Neuronal stem cell (in vitro differentiated cells): Measurements from ENCODE around the gene DNAH1. TPM values are rescaled to one million over a fixed set of nuclear protein-coding genes. Genes with fewer than 3 reads are reported as not detected.

ENCODE experiments used
- DNase-seq: peaks from one replicate; pipeline ENCODE4 v3.0.0-alpha.2; 2013; ENCODE audit warnings: low spot score
- H2AFZ ChIP-seq: one replicate; pipeline ENCODE4 v1.6.1; 2013; ENCODE audit warnings: mild to moderate bottlenecking, low read length, inconsistent platforms
- H2AK5ac ChIP-seq: 2 replicates; pipeline ENCODE4 v1.6.1; 2013; ENCODE audit warnings: low read depth, mild to moderate bottlenecking, inconsistent platforms, low read length, moderate library complexity, mixed read lengths
- H2BK120ac ChIP-seq: 2 replicates; pipeline ENCODE4 v1.6.1; 2013; ENCODE audit warnings: low read depth, mild to moderate bottlenecking, inconsistent platforms, low read length, moderate library complexity, mixed read lengths
- H2BK12ac ChIP-seq: one replicate; pipeline ENCODE4 v1.6.1; 2013; ENCODE audit warnings: low read length, inconsistent platforms
- H2BK15ac ChIP-seq: 2 replicates; pipeline ENCODE4 v1.6.1; 2013; ENCODE audit warnings: mild to moderate bottlenecking, low read length, inconsistent platforms, mixed read lengths
- H2BK5ac ChIP-seq: one replicate; pipeline ENCODE4 v1.6.1; 2013; ENCODE audit warnings: inconsistent platforms, mild to moderate bottlenecking, low read length, moderate library complexity
- H3K14ac ChIP-seq: one replicate; pipeline ENCODE4 v1.6.1; 2013; ENCODE audit warnings: low read length, inconsistent platforms
- H3K18ac ChIP-seq: 2 replicates; pipeline ENCODE4 v1.6.1; 2013; ENCODE audit warnings: low read length, inconsistent platforms
- H3K23ac ChIP-seq: 2 replicates; pipeline ENCODE4 v1.6.1; 2013; ENCODE audit warnings: low read depth, mild to moderate bottlenecking, mixed read lengths, low read length, inconsistent platforms; ENCODE audit not compliant: poor library complexity
- H3K27ac ChIP-seq: replicated peaks from 3 replicates; pipeline ENCODE4 v1.5.1; 2013; ENCODE audit warnings: low read length, inconsistent platforms
- H3K27me3 ChIP-seq, 3 experiments: 2 replicates each; pipeline ENCODE4 v1.6.1; 2013; ENCODE audit warnings: low read length in 3 of 3, mild to moderate bottlenecking in 2 of 3, inconsistent platforms in 1 of 3, low read depth in 1 of 3, mixed read lengths in 1 of 3, moderate library complexity in 1 of 3; ENCODE audit not compliant: control insufficient read depth in 3 of 3, insufficient read depth in 3 of 3
- H3K36me3 ChIP-seq, 2 donors: replicated peaks in 1 of 2; 2 replicates each; pipeline ENCODE4 v1.6.1; 2013; ENCODE audit warnings: low read length in 2 of 2; ENCODE audit not compliant: control insufficient read depth in 2 of 2, insufficient read depth in 2 of 2
- H3K4ac ChIP-seq: 2 replicates; pipeline ENCODE4 v1.6.1; 2013; ENCODE audit warnings: inconsistent platforms, mild to moderate bottlenecking, low read length, moderate library complexity
- H3K4me1 ChIP-seq, 2 donors: 1 replicate in 1 of 2; 2 replicates in 1 of 2; pipeline ENCODE4 v1.6.1; 2013; ENCODE audit warnings: low read length in 2 of 2, low read depth in 1 of 2; ENCODE audit not compliant: control insufficient read depth in 2 of 2, insufficient read depth in 1 of 2
- H3K4me2 ChIP-seq: one replicate; pipeline ENCODE4 v1.6.1; 2013; ENCODE audit warnings: mild to moderate bottlenecking, low read length, inconsistent platforms; ENCODE audit not compliant: insufficient read depth, poor library complexity, severe bottlenecking
- H3K4me3 ChIP-seq, 2 donors: 2 replicates each; pipeline ENCODE4 v1.5.1; 2013; ENCODE audit warnings: low read length in 2 of 2, mild to moderate bottlenecking in 2 of 2, inconsistent platforms in 1 of 2, moderate library complexity in 1 of 2
- H3K79me1 ChIP-seq: one replicate; pipeline ENCODE4 v1.6.1; 2013; ENCODE audit warnings: low read depth, mild to moderate bottlenecking, inconsistent platforms, low read length, moderate library complexity
- H3K9ac ChIP-seq: one replicate; pipeline ENCODE4 v1.6.1; 2013; ENCODE audit warnings: mild to moderate bottlenecking, low read depth, low read length, inconsistent platforms; ENCODE audit not compliant: poor library complexity
- H3K9me3 ChIP-seq, 2 donors: replicated peaks in 1 of 2; 2 replicates each; pipeline versions ENCODE3 to v1.6.1; 2013; ENCODE audit warnings: low read length in 2 of 2, mild to moderate bottlenecking in 2 of 2, inconsistent platforms in 1 of 2, low read depth in 1 of 2, mixed read lengths in 1 of 2, moderate library complexity in 1 of 2; ENCODE audit not compliant: control insufficient read depth in 2 of 2, insufficient read depth in 1 of 2
- H4K8ac ChIP-seq: one replicate; pipeline ENCODE4 v1.6.1; 2013; ENCODE audit warnings: low read depth, mild to moderate bottlenecking, inconsistent platforms, low read length, moderate library complexity
- H4K91ac ChIP-seq: one replicate; pipeline ENCODE4 v1.6.1; 2013; ENCODE audit warnings: low read length, low read depth, mild to moderate bottlenecking, inconsistent platforms; ENCODE audit not compliant: poor library complexity
- WGBS, 2 donors: extraction: QIAGEN DNeasy Blood & Tissue Kit; methylation state at CpG; one replicate each; pipeline ENCODE4 v1.1.7; 2013; ENCODE audit warnings: missing lambda C conversion rate in 2 of 2, mixed read lengths in 1 of 2; ENCODE audit not compliant: insufficient read length in 2 of 2, insufficient replicate concordance in 1 of 2; ENCODE audit errors: extremely low coverage in 2 of 2; 5-methylcytosine and 5-hydroxymethylcytosine counted together
- polyA plus RNA-seq, 2 experiments: library from polyadenylated mRNA; stranded (reverse); fragments of 200-250 nt; gene quantifications; one replicate each; pipeline ENCODE4 v1.2.3, GENCODE V29; 2013

Gene DNAH1
- polyA plus RNA-seq (2013, experiment 1 of 2), result 1.3 TPM
- polyA plus RNA-seq (2013, experiment 2 of 2), result 1.3 TPM

GRCh38 chr3:52315977-52316764 lies at the start of gene DNAH1:
DNAH1 (plus strand) TSS chr3:52316319; CDS start chr3:52322443, 6,124 bp downstream.
- no peaks in the 10 kb centered on the region for H3K36me3 ChIP-seq
- DNase-seq, result no peak
- H2BK5ac ChIP-seq, result peak within 1 kb of the TSS; percentile 41
- no peaks in the 10 kb centered on the region for H3K79me1 ChIP-seq
- peak within 1 kb of the TSS; percentile 88 for H2BK12ac ChIP-seq
- no peak within 1 kb of the TSS for H3K4me3 ChIP-seq
- H3K27ac ChIP-seq, result no peak within 1 kb of the TSS
- no peaks in the 10 kb centered on the region for H3K9me3 ChIP-seq
- peak within 1 kb of the TSS; percentile 82 for H4K91ac ChIP-seq
- H3K9ac ChIP-seq, result peak within 1 kb of the TSS; percentile 30
- peak within 1 kb of the TSS; percentile 86 for H2AK5ac ChIP-seq
- no peak within 1 kb of the TSS for H3K4ac ChIP-seq
- no peak within 1 kb of the TSS for H4K8ac ChIP-seq
- no peak within 1 kb of the TSS for H3K23ac ChIP-seq
- H3K4me1 ChIP-seq, result peaks cover 38 to 47% of the 10 kb centered on the region in 2 donors
- no peak within 1 kb of the TSS for H2AFZ ChIP-seq
- H3K14ac ChIP-seq, result peak within 1 kb of the TSS; percentile 17
- H2BK120ac ChIP-seq, result no peak within 1 kb of the TSS
- peak within 1 kb of the TSS; percentile 61 for H2BK15ac ChIP-seq
- H3K27me3 ChIP-seq, result no peaks in the 10 kb centered on the region
- no peak within 1 kb of the TSS for H3K4me2 ChIP-seq
- peak within 1 kb of the TSS; percentile 68 for H3K18ac ChIP-seq
- no CpG with 5 or more reads among the region's 3 CpGs for WGBS, 2 donors

GRCh38 chr3:52268036-52268435 lies 48.1 kb upstream of the DNAH1 start:
- H3K4me1 ChIP-seq, result no peaks in the 10 kb centered on the region
- no peak overlapping the region for H2BK15ac ChIP-seq
- no peak overlapping the region for H4K8ac ChIP-seq
- H3K9me3 ChIP-seq, result no peaks in the 10 kb centered on the region
- no CpG with 5 or more reads among the region's 7 CpGs for WGBS, 2 donors
- H3K23ac ChIP-seq, result no peak overlapping the region
- no peak overlapping the region for H2AK5ac ChIP-seq
- no peak overlapping the region for H3K14ac ChIP-seq
- peaks cover 32 to 99% of the 10 kb centered on the region in 2 donors for H3K36me3 ChIP-seq
- H3K4ac ChIP-seq, result no peak overlapping the region
- no peak overlapping the region for H3K27ac ChIP-seq
- no peak overlapping the region for H3K18ac ChIP-seq
- no peak overlapping the region for H2BK120ac ChIP-seq
- DNase-seq, result no peak
- H3K79me1 ChIP-seq, result peaks cover 9% of the 10 kb centered on the region
- H4K91ac ChIP-seq, result no peak overlapping the region
- H3K4me2 ChIP-seq, result no peak overlapping the region
- H2BK5ac ChIP-seq, result no peak overlapping the region
- peak overlapping the region; percentile 51 for H3K9ac ChIP-seq
- H2BK12ac ChIP-seq, result no peak overlapping the region
- H3K27me3 ChIP-seq, result no peaks in the 10 kb centered on the region
- H3K4me3 ChIP-seq, result no peak overlapping the region
- no peak overlapping the region for H2AFZ ChIP-seq

GRCh38 chr3:52269776-52270175 lies 46.3 kb upstream of the DNAH1 start:
- H3K23ac ChIP-seq, result no peak overlapping the region
- peaks cover 26 to 99% of the 10 kb centered on the region in 2 donors for H3K36me3 ChIP-seq
- no CpG with 5 or more reads among the region's 3 CpGs for WGBS, 2 donors
- DNase-seq, result no peak
- no peak overlapping the region for H4K8ac ChIP-seq
- H3K27ac ChIP-seq, result no peak overlapping the region
- H3K18ac ChIP-seq, result no peak overlapping the region
- no peaks in the 10 kb centered on the region for H3K4me1 ChIP-seq
- peaks cover 9% of the 10 kb centered on the region for H3K79me1 ChIP-seq
- H3K4me2 ChIP-seq, result no peak overlapping the region
- no peak overlapping the region for H2BK15ac ChIP-seq
- H2BK5ac ChIP-seq, result no peak overlapping the region
- H3K9ac ChIP-seq, result no peak overlapping the region
- no peak overlapping the region for H3K4me3 ChIP-seq
- no peak overlapping the region for H3K14ac ChIP-seq
- no peak overlapping the region for H4K91ac ChIP-seq
- no peak overlapping the region for H2AFZ ChIP-seq
- H3K9me3 ChIP-seq, result no peaks in the 10 kb centered on the region
- no peaks in the 10 kb centered on the region for H3K27me3 ChIP-seq
- H3K4ac ChIP-seq, result no peak overlapping the region
- H2BK12ac ChIP-seq, result no peak overlapping the region
- H2BK120ac ChIP-seq, result no peak overlapping the region
- no peak overlapping the region for H2AK5ac ChIP-seq

GRCh38 chr3:52270252-52270754 lies 45.8 kb upstream of the DNAH1 start:
- Histone ChIP-seq H3K27ac (no peak overlapping the region), H3K4me3 (no peak overlapping the region)
- WGBS, 2 donors, result no CpG with 5 or more reads among the region's 9 CpGs

More at GRCh38 chr3:52270252-52270754, 45.8 kb upstream of the DNAH1 start:
- Histone ChIP-seq H3K4me1 (no peaks in the 10 kb centered on the region), H3K79me1 (peaks cover 9% of the 10 kb centered on the region), H3K4me2 (no peak overlapping the region), H3K14ac (no peak overlapping the region), H2BK120ac (no peak overlapping the region), H3K9ac (no peak overlapping the region), H3K36me3 (peaks cover 26 to 100% of the 10 kb centered on the region in 2 donors), H4K91ac (no peak overlapping the region), H2BK12ac (no peak overlapping the region), H3K4ac (no peak overlapping the region), H2AK5ac (no peak overlapping the region), H2BK15ac (no peak overlapping the region), H3K18ac (no peak overlapping the region), H2AFZ (no peak overlapping the region), H3K23ac (no peak overlapping the region), H4K8ac (no peak overlapping the region), H3K9me3 (no peaks in the 10 kb centered on the region), H3K27me3 (no peaks in the 10 kb centered on the region), H2BK5ac (no peak overlapping the region)
- DNase-seq, result no peak
